Transverse colon (tissue), 4 donors: Measurements from ENCODE around the gene GDPD3. TPM values are rescaled to one million over a fixed set of nuclear protein-coding genes. Genes with fewer than 3 reads are reported as not detected.

Experiments used
- DNase-seq: peaks from one replicate; pipeline ENCODE4 v3.0.0-alpha.2; 2019
- H3K27ac ChIP-seq, 4 donors: fragments of 200-600 bp; sonication (generic); 2 replicates each; pipeline ENCODE4 v1.5.1; 2016 to 2018; ENCODE audit warnings: inconsistent platforms in 4 of 4
- H3K27me3 ChIP-seq: fragments of 200-600 bp; sonication (generic); 2 replicates; pipeline ENCODE4 v1.5.1; 2017; ENCODE audit warnings: inconsistent platforms
- H3K36me3 ChIP-seq, 4 donors: fragments of 200-600 bp; sonication (generic); 2 replicates each; pipeline ENCODE4 v1.5.1; 2017 to 2019; ENCODE audit warnings: inconsistent platforms in 4 of 4
- H3K4me1 ChIP-seq, 4 donors: fragments of 200-600 bp; sonication (generic); 2 replicates each; pipeline ENCODE4 v1.5.1; 2017 to 2020; ENCODE audit warnings: inconsistent platforms in 4 of 4
- H3K4me3 ChIP-seq, 4 donors: fragments of 200-600 bp; sonication (generic); 1 replicate in 1 of 4; 2 replicates in 3 of 4; pipeline versions ENCODE4 v1.5.1 to v1.6.1; 2017 to 2019; ENCODE audit warnings: inconsistent platforms in 4 of 4
- H3K9me3 ChIP-seq, 2 donors: fragments of 200-600 bp; sonication (generic); 2 replicates each; pipeline ENCODE4 v1.5.1; 2017 to 2019; ENCODE audit warnings: inconsistent platforms in 2 of 2
- EP300 ChIP-seq: sonication (generic); formaldehyde crosslinking; IDR thresholded peaks from one replicate; pipeline ENCODE4 v1.6.1; 2017; ENCODE audit warnings: antibody characterized with exemption, low read depth
- POLR2A ChIP-seq: fragments of 450-650 bp; IDR thresholded peaks from one replicate; pipeline ENCODE4 v1.6.1; 2016; ENCODE audit warnings: antibody characterized with exemption, mild to moderate bottlenecking, moderate library complexity
- POLR2AphosphoS5 ChIP-seq, 3 donors: sonication (generic); formaldehyde crosslinking; IDR thresholded peaks; one replicate each; pipeline ENCODE4 v1.6.1; 2016; ENCODE audit warnings: antibody characterized with exemption in 3 of 3
- WGBS, 2 donors: methylation state at CpG; one replicate each; pipeline ENCODE4 v1.1.5; 2018; ENCODE audit warnings: low coverage in 1 of 2; 5-methylcytosine and 5-hydroxymethylcytosine counted together
- in situ Hi-C, 4 donors: fragments of 200-750 bp; cut with MboI; loops; one replicate each; pipeline versions ENCODE4 v1.15.0 to v1.15.1; 2017; ENCODE audit warnings: low sequenced_read_pairs in 3 of 4, low pct_ligation_motif_present in 1 of 4, low pct_unique_long_range_greater_than_20kb in 1 of 4
- intact Hi-C: fragments of 100-400 bp; cut with DNase I; formaldehyde crosslinking; loops from one replicate; pipeline ENCODE4 v1.15.1; 2023; ENCODE audit warnings: low total_unique reads
- total RNA-seq, 4 donors: library from RNA; depleted of rRNA; stranded (reverse); fragments of >200 nt; gene quantifications; one replicate each; pipeline ENCODE4 v1.1.0, GENCODE V29; 2016
- TF ChIP-seq, protein P1 (sequence below), 5 experiments: fragments of 200-600 bp in 3 of 5; fragments of 450-650 bp in 2 of 5; sonication (generic) in 3 of 5; IDR thresholded peaks; 1 replicate in 2 of 5; 2 replicates in 3 of 5; pipeline ENCODE4 v1.5.1; 2016 to 2017; ENCODE audit warnings: antibody characterized with exemption in 5 of 5, inconsistent platforms in 3 of 5, mild to moderate bottlenecking in 2 of 5, moderate library complexity in 1 of 5

GDPD3 gene
- total RNA-seq, 4 donors from 2014 or later: 9.4 to 33.3 (median 30.4) TPM

GRCh38 chr16:30092373-30093010, 20.8 kb downstream of the GDPD3 start:
- Histone ChIP-seq H3K36me3 (no peaks in the 10 kb centered on the region), H3K4me1 (peaks cover 25 to 49% (median 38%) of the 10 kb centered on the region in 4 donors), H3K27me3 (no peaks in the 10 kb centered on the region), H3K9me3 (peaks cover 3 to 7% of the 10 kb centered on the region in 2 donors), H3K27ac (peak overlapping the region; percentile 78 to 92 (median 92)), H3K4me3 (peak overlapping the region; percentile 36 to 67 (median 43))
- TF ChIP-seq, protein P1, sequence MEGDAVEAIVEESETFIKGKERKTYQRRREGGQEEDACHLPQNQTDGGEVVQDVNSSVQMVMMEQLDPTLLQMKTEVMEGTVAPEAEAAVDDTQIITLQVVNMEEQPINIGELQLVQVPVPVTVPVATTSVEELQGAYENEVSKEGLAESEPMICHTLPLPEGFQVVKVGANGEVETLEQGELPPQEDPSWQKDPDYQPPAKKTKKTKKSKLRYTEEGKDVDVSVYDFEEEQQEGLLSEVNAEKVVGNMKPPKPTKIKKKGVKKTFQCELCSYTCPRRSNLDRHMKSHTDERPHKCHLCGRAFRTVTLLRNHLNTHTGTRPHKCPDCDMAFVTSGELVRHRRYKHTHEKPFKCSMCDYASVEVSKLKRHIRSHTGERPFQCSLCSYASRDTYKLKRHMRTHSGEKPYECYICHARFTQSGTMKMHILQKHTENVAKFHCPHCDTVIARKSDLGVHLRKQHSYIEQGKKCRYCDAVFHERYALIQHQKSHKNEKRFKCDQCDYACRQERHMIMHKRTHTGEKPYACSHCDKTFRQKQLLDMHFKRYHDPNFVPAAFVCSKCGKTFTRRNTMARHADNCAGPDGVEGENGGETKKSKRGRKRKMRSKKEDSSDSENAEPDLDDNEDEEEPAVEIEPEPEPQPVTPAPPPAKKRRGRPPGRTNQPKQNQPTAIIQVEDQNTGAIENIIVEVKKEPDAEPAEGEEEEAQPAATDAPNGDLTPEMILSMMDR (IDR thresholded peaks at IDR 0.05): peak; percentile 33 to 70 (median 56)
- TF ChIP-seq POLR2AphosphoS5 (IDR thresholded peaks at IDR 0.05) (peak; percentile 23 to 58 (median 51)), POLR2A (no peak), EP300 (no peak)
- intact Hi-C loops: no loop called here
- DNase-seq: peak; percentile 80
- 3% methylated on average over 19 of the region's 22 CpGs; no CpG with 5 or more reads in 1 of the 2 donors for WGBS, 2 donors
- in situ Hi-C loops: loop anchor here in 2 of 4 donors (25.0 kb wide), 2 partner anchors 320 to 545 kb away; partner anchors contain the start of gene ZNF771 (in 2 of the 2)

DNA sequence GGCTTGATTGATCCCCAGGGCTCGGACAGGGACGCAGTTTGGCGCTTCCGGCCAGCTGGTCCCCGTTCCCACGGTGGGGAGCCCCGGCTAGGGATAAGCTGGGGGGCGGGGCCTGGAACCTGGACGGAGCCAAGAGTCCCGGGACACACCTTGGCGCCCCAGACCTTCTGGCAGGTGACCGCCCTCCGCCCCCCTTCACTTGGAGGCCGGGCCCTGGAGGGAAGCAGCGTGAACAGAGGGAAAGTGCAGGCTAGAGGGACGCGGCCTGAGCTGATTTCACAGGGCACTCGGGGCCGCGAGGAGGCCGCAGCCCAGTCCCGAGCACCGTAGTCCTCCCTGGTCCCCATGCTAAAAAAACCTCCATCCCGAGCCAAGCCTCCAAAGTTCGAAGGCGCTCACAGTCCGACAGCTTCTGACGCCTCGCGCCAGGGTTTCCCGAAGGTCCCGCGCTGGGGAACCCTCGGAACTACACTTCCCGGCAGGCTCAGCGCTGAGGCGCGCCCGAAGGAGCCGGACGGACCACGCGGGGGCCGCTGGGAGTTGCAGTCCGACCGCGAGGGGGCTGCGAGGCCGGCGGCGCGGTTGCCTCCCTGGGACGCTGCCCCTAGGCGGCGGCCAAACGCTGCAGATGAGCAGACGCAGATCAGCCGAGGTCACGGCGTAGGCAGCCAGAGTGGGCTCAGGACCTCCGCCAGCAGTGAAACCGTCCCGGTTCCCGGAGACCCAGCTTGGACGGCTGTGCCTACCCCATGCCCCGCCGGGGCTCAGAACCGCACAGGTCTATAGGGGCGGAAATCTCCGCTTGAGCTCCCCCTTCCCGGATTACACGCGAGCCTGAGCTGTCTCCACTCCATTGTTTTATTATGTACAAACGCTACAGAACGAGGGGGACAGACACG, 21.6 kb downstream of the GDPD3 start, which contains the start of gene TBX6:
Gene TBX6, minus strand, starts transcription at position 451 of the 899 bp plus-strand sequence. CDS start 731 bp downstream, outside the sequence.
- 0% methylated on average over 75 of the region's 76 CpGs; no CpG with 5 or more reads in 1 of the 2 donors for WGBS, 2 donors
- in situ Hi-C loops (loop anchor here in 2 of 4 donors (25.0 kb wide), 2 partner anchors 321 to 546 kb away; partner anchors contain the start of gene ZNF771 (in 2 of the 2)), intact Hi-C loops (no loop called here)
- no peaks in the 10 kb centered on the region for H3K36me3 ChIP-seq
- TF ChIP-seq POLR2AphosphoS5 (IDR thresholded peaks at IDR 0.05): peak; percentile 46 to 64 (median 56)
- TF ChIP-seq, protein P1 (IDR thresholded peaks at IDR 0.05): peak; percentile 71 to 98 (median 85)
- TF ChIP-seq EP300: no peak
- TF ChIP-seq POLR2A: peak; percentile 54
- peak; percentile 96 for DNase-seq
- no peaks in the 10 kb centered on the region for H3K27me3 ChIP-seq
- H3K9me3 ChIP-seq: peaks cover 0 to under 1% of the 10 kb centered on the region in 2 donors
- H3K27ac ChIP-seq: peak within 1 kb of the TSS; percentile 78 to 92 (median 92)
- peaks cover 25 to 49% (median 38%) of the 10 kb centered on the region in 4 donors for H3K4me1 ChIP-seq
- H3K4me3 ChIP-seq: peak within 1 kb of the TSS; percentile 36 to 67 (median 43)

GRCh38 chr16:30090610-30091331, 22.6 kb downstream of the GDPD3 start:
- Histone ChIP-seq H3K27me3 (no peaks in the 10 kb centered on the region), H3K9me3 (no peaks in the 10 kb centered on the region), H3K4me3 (peak overlapping the region in 2 of 4 donors; percentile 41 to 67), H3K4me1 (peaks cover 25 to 46% (median 34%) of the 10 kb centered on the region in 4 donors), H3K36me3 (no peaks in the 10 kb centered on the region), H3K27ac (peak overlapping the region in 3 of 4 donors; percentile 78 to 92 (median 92))
- TF ChIP-seq EP300: no peak
- no peak for TF ChIP-seq POLR2A
- TF ChIP-seq, protein P1 (IDR thresholded peaks at IDR 0.05): no peak
- no peak for TF ChIP-seq POLR2AphosphoS5 (IDR thresholded peaks at IDR 0.05)
- DNase-seq: no peak
- WGBS, 2 donors: 71% methylated on average over 26 of the region's 26 CpGs; no CpG with 5 or more reads in 1 of the 2 donors
- intact Hi-C loops: no loop called here
- in situ Hi-C loops: loop anchor here in 2 of 4 donors (25.0 kb wide), 2 partner anchors 322 to 547 kb away; partner anchors contain the start of gene ZNF771 (in 2 of the 2)
